CD4-positive, alpha-beta memory T cell (primary cell): ENCODE data around the gene TSHZ2. TPM values are rescaled to one million over a fixed set of nuclear protein-coding genes. Genes with fewer than 3 reads are reported as not detected.

Source experiments
- CTCF ChIA-PET: fragments of 350-600 bp; sonication (Branson Sonifier 250); formaldehyde crosslinking; loops from one replicate; lab custom pipeline; 2021; ENCODE audit warnings: inconsistent platforms; ENCODE audit not compliant: partially characterized antibody; lab: Charles Lee
- POLR2A ChIA-PET: fragments of 350-600 bp; sonication (Branson Sonifier 250); formaldehyde crosslinking; loops from one replicate; lab custom pipeline; 2021; ENCODE audit not compliant: partially characterized antibody; lab: Charles Lee
- DNase-seq, 5 donors: peaks; one replicate each; pipeline versions ENCODE4 v3.0.0 to v3.0.0-alpha.2; 2020 to 2022; ENCODE audit warnings: mixed read lengths in 1 of 5
- H3K27ac ChIP-seq: one replicate; pipeline ENCODE4 v1.7.0; 2013; ENCODE audit warnings: low read depth, low read length
- H3K27me3 ChIP-seq: 2 replicates; pipeline ENCODE4 v1.7.0; 2013; ENCODE audit warnings: mild to moderate bottlenecking, low read length, moderate library complexity; ENCODE audit not compliant: insufficient read depth
- H3K36me3 ChIP-seq: 2 replicates; pipeline ENCODE4 v1.7.0; 2013; ENCODE audit warnings: mild to moderate bottlenecking, low read length, moderate library complexity; ENCODE audit not compliant: insufficient read depth
- H3K4me1 ChIP-seq: 2 replicates; pipeline ENCODE4 v1.7.0; 2013; ENCODE audit warnings: mild to moderate bottlenecking, low read length, moderate library complexity; ENCODE audit not compliant: insufficient read depth
- H3K4me3 ChIP-seq, 2 donors: one replicate each; pipeline ENCODE4 v1.7.0; 2013; ENCODE audit warnings: low read length in 2 of 2, mild to moderate bottlenecking in 1 of 2
- H3K9me3 ChIP-seq, 2 donors: one replicate each; pipeline ENCODE4 v1.7.0; 2013; ENCODE audit warnings: low read length in 2 of 2, control low read depth in 1 of 2; ENCODE audit not compliant: control insufficient read depth in 1 of 2
- H3K27ac Mint-ChIP-seq, 7 donors: one replicate each; pipeline ENCODE4 v1.8.0; 2020 to 2021; ENCODE audit warnings: mixed read lengths in 7 of 7, mild to moderate bottlenecking in 6 of 7, inconsistent platforms in 3 of 7, moderate library complexity in 3 of 7
- H3K27me3 Mint-ChIP-seq, 2 donors: one replicate each; pipeline ENCODE4 v1.8.0; 2020 to 2021; ENCODE audit warnings: mixed read lengths in 2 of 2
- H3K36me3 Mint-ChIP-seq, 2 donors: one replicate each; pipeline ENCODE4 v1.8.0; 2020 to 2021; ENCODE audit warnings: mixed read lengths in 2 of 2, inconsistent platforms in 1 of 2, mild to moderate bottlenecking in 1 of 2
- H3K4me1 Mint-ChIP-seq, 4 donors: one replicate each; pipeline ENCODE4 v1.8.0; 2020 to 2021; ENCODE audit warnings: mixed read lengths in 4 of 4, mild to moderate bottlenecking in 1 of 4
- H3K4me3 Mint-ChIP-seq, 8 donors: one replicate each; pipeline ENCODE4 v1.8.0; 2020 to 2021; ENCODE audit warnings: mixed read lengths in 8 of 8, mild to moderate bottlenecking in 7 of 8, moderate library complexity in 6 of 8, inconsistent platforms in 3 of 8
- H3K9me3 Mint-ChIP-seq, 8 donors: one replicate each; pipeline ENCODE4 v1.8.0; 2020 to 2021; ENCODE audit warnings: mixed read lengths in 8 of 8, mild to moderate bottlenecking in 5 of 8, inconsistent platforms in 3 of 8, moderate library complexity in 1 of 8
- intact Hi-C: fragments of 100-400 bp; cut with micrococcal nuclease; formaldehyde crosslinking; loops from one replicate; pipeline ENCODE4 v1.15.1; 2023
- polyA plus RNA-seq, 2 donors: library from polyadenylated mRNA; unstranded; fragments of 300-500 nt; fragmentation: Illumina TruSeq; gene quantifications; one replicate each; pipeline ENCODE4 v1.2.3, GENCODE V29; 2021
- total RNA-seq, 2 experiments: library from RNA; stranded (reverse); gene quantifications; one replicate each; pipeline ENCODE4 v1.2.3, GENCODE V29; 2021

Gene TSHZ2
- total and polyA plus RNA-seq, 4 experiments from 2014 or later = 2.3 to 31.8 (median 17.1) TPM

DNA sequence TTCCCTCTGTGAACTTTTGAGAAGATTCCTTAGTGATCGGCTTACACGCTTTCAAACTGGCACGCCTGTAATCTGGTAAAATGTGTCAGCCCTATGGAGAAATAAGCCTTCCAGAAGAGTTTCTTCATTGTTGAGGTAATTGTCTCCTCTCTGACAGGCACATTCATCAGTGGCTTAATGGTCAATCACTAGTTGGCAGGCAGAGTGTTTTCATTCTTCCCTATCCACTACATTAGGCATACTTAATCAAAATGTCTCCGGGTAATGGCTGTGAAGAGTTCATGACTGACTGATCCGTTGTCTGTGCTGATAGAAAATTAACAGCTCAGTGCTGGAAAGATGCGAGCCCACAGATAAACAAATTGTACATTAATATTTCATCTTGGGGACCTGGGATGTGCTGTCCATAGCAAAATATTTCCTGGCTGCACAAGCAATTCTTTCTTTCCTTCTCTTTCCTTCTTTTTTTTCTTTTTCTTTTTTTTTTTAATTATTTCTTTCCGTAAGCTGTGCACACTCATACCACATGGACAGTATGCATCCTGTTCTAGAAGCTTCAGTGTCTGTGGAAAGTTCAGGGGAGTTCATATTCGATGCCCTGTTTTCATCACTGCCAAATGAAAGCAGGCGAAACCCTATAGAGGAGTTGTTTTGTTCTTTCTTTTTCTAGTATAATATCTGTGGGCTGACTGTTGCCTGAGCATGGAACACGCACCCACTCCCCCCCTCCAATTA is 31.4 kb downstream of the TSHZ2 start:
- CTCF ChIA-PET = interaction anchor here (0.8 to 3.3 kb wide), 2 partner anchors 28 to 57 kb away, joined by 3 to 21 read pairs; no protein-coding TSS in a partner anchor

DNA sequence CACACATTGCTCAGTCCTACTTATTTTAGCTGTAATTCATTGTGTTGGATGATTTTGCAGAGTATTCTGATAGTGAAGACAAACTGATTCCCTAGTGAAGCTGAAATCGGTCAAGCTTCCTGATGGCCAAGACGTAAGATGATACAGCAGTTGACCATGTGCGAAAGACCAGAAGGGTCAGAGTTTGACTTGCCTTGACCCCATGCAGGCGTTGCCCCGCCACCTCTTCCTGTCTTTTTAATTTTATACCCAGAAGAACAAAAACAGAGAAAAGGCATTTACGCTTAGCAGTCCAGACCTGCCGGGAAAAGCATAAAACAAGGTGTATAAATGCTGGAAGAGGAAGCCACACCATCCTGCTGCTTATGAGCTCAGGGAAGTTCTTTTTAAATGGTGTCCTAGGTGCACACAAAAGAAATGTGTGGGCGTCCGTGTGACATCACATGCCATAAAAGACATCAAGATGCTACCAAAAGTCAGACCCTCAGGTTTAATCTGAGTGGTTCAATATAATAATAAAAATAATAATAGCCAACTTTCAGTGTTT is 32.2 kb downstream of the TSHZ2 start:
- ChIA-PET POLR2A (no interaction called here), CTCF (interaction anchor here (0.8 kb wide), 1 partner anchor 56 kb away, joined by 3 read pairs; no protein-coding TSS in a partner anchor)
- H3K27me3 ChIP-seq = no peaks in the 10 kb centered on the region
- no peaks in the 10 kb centered on the region for H3K9me3 ChIP-seq
- Mint-ChIP-seq H3K4me3 (peak overlapping the region in 1 of 8 donors; percentile 56), H3K4me1 (peaks cover 22 to 46% (median 44%) of the 10 kb centered on the region in 4 donors), H3K27me3 (peaks cover 2 to 5% of the 10 kb centered on the region in 2 donors), H3K27ac (peak overlapping the region; percentile 54 to 92 (median 88)), H3K36me3 (no peaks in the 10 kb centered on the region), H3K9me3 (peaks cover 0 to 3% (median 0%) of the 10 kb centered on the region in 8 donors)
- H3K36me3 ChIP-seq = no peaks in the 10 kb centered on the region
- H3K27ac ChIP-seq = no peak overlapping the region
- DNase-seq = no peak
- H3K4me1 ChIP-seq = peaks cover 48% of the 10 kb centered on the region
- intact Hi-C loops = loop anchor here (10.0 kb wide), 1 partner anchor 600 kb away; no protein-coding TSS in a partner anchor
- no peak overlapping the region for H3K4me3 ChIP-seq

More for the DNA sequence above, 31.4 kb downstream of the TSHZ2 start:
- Mint-ChIP-seq H3K4me3 (peak overlapping the region in 3 of 8 donors; percentile 25 to 56 (median 35)), H3K9me3 (peaks cover 0 to 3% (median 0%) of the 10 kb centered on the region in 8 donors), H3K4me1 (peaks cover 22 to 49% (median 46%) of the 10 kb centered on the region in 4 donors), H3K27ac (peak overlapping the region; percentile 54 to 92 (median 88)), H3K27me3 (peaks cover 2 to 5% of the 10 kb centered on the region in 2 donors), H3K36me3 (no peaks in the 10 kb centered on the region)
- no peak for DNase-seq
- H3K27me3 ChIP-seq = no peaks in the 10 kb centered on the region
- no peak overlapping the region for H3K27ac ChIP-seq
- no peaks in the 10 kb centered on the region for H3K36me3 ChIP-seq
- no peak overlapping the region for H3K4me3 ChIP-seq
- peaks cover 48% of the 10 kb centered on the region for H3K4me1 ChIP-seq
- no peaks in the 10 kb centered on the region for H3K9me3 ChIP-seq
- POLR2A ChIA-PET = interaction anchor here (3.1 kb wide), 1 partner anchor 32 kb away, joined by 13 read pairs; no protein-coding TSS in a partner anchor
- intact Hi-C loops = loop anchor here (10.0 kb wide), 1 partner anchor 599 kb away; no protein-coding TSS in a partner anchor

DNA sequence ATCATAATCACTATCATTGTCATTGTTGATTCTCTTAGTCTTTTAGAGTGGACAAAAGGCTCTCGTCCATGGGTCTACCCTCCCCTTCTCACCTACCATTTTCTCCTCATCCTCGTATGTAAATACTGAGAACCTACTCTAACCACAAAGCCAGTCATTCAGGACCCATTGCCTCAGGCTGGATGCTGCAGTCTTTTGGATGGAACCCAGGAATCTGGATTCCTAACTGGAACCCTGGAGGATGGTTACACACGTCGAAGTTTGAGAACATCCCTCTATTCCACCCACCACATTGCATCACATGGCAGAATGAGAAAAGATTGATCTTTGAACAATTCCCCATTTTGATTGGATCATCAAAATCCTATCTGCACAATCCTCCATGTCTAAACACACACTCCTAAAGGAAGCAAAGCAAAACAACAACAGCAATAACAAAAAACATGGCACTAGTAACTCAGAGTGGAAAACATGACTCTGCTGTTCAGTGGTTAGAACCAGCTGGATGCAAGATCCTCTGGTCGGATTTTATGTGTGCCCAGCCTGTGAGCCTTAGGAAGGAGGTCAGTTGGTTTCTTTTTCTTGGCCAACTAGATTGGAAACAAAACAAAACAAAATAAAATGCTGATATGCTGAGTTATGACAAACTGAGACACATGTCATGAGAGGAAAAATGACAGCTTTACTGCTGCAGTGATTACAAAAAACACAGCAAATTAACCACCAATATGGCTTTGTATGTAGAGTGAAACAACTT is 38.0 kb downstream of the TSHZ2 start:
- no peak for DNase-seq
- peaks cover 6% of the 10 kb centered on the region for H3K4me1 ChIP-seq
- Mint-ChIP-seq H3K4me3 (no peak overlapping the region), H3K27ac (no peak overlapping the region), H3K4me1 (peaks cover 0 to 18% (median 10%) of the 10 kb centered on the region in 4 donors), H3K9me3 (peaks cover 2 to 14% (median 9%) of the 10 kb centered on the region in 8 donors), H3K36me3 (peaks cover 3 to 18% of the 10 kb centered on the region in 2 donors), H3K27me3 (peaks cover 2 to 11% of the 10 kb centered on the region in 2 donors)
- H3K36me3 ChIP-seq = no peaks in the 10 kb centered on the region
- no peaks in the 10 kb centered on the region for H3K27me3 ChIP-seq
- no peak overlapping the region for H3K27ac ChIP-seq
- ChIA-PET POLR2A (no interaction called here), CTCF (interaction anchor here (0.6 kb wide), 1 partner anchor 145 kb away, joined by 3 read pairs; no protein-coding TSS in a partner anchor)
- no peaks in the 10 kb centered on the region for H3K9me3 ChIP-seq
- intact Hi-C loops = loop anchor here (10.0 kb wide), 1 partner anchor 605 kb away; no protein-coding TSS in a partner anchor
- H3K4me3 ChIP-seq = no peak overlapping the region

GRCh38 chr20:53011640-53012039 is 39.5 kb downstream of the TSHZ2 start:
- Mint-ChIP-seq H3K36me3 (peaks cover 3 to 18% of the 10 kb centered on the region in 2 donors), H3K9me3 (peaks cover 2 to 16% (median 10%) of the 10 kb centered on the region in 8 donors), H3K4me1 (peaks cover 0 to 15% (median 5%) of the 10 kb centered on the region in 4 donors), H3K27ac (no peak overlapping the region), H3K27me3 (peaks cover 2 to 7% of the 10 kb centered on the region in 2 donors), H3K4me3 (no peak overlapping the region)
- ChIA-PET POLR2A (no interaction called here), CTCF (no interaction called here)
- no peaks in the 10 kb centered on the region for H3K36me3 ChIP-seq
- DNase-seq = no peak
- H3K4me1 ChIP-seq = peaks cover 6% of the 10 kb centered on the region
- H3K9me3 ChIP-seq = no peaks in the 10 kb centered on the region
- no peak overlapping the region for H3K27ac ChIP-seq
- no peaks in the 10 kb centered on the region for H3K27me3 ChIP-seq
- no peak overlapping the region for H3K4me3 ChIP-seq
- intact Hi-C loops = no loop called here

DNA sequence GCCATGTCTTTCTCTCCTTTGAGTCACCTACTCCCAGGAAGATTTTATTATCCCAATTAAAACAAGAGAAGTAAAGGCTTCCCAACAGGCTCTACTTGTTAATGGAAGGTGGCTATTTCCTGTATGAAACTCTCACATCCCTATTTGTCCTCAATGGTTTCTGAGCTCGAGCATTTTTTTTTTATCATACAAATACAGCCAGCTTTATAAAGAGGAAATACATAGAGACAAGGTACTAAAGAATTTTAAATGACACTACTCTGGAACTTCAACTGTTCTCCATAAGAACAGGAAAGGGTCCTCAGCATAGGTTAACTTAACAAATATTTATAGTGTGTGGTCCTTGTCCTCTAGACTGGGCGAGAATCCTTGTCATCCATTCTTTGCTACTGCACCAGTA is 41.0 kb downstream of the TSHZ2 start:
- Mint-ChIP-seq H3K9me3 (peaks cover 2 to 15% (median 10%) of the 10 kb centered on the region in 8 donors), H3K4me1 (peaks cover 0 to 10% (median 2%) of the 10 kb centered on the region in 4 donors), H3K27me3 (peaks cover 0 to 9% of the 10 kb centered on the region in 2 donors), H3K36me3 (peaks cover 3 to 18% of the 10 kb centered on the region in 2 donors), H3K27ac (no peak overlapping the region), H3K4me3 (no peak overlapping the region)
- ChIA-PET POLR2A (interaction anchor here (1.5 kb wide), 1 partner anchor 11 kb away, joined by 6 read pairs; no protein-coding TSS in a partner anchor), CTCF (no interaction called here)
- Histone ChIP-seq H3K4me1 (no peaks in the 10 kb centered on the region), H3K4me3 (no peak overlapping the region), H3K27ac (no peak overlapping the region), H3K36me3 (no peaks in the 10 kb centered on the region), H3K9me3 (no peaks in the 10 kb centered on the region), H3K27me3 (no peaks in the 10 kb centered on the region)
- intact Hi-C loops = no loop called here
- DNase-seq = no peak

DNA sequence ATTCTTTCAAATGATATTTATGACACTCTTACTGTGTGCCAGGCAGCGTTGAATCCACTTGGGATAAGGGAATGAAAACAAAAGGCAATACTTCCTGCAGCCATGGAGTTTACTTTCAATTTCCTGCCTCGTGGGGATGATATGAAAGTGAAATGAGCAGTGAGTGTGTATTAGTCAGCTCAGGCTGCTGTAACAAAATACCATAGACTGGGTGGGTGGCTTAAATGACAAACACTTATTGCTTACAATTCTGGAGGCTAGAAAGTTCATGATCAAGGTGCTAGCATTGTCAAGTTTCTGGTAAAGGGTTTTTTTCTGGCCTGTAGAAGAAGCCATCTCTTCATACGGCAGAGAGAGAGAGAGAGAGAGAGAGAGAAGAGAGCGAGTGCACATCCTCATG is 41.7 kb downstream of the TSHZ2 start:
- Mint-ChIP-seq H3K27me3 (peaks cover 0 to 9% of the 10 kb centered on the region in 2 donors), H3K9me3 (peaks cover 2 to 15% (median 10%) of the 10 kb centered on the region in 8 donors), H3K4me3 (no peak overlapping the region), H3K4me1 (peaks cover 0 to 13% (median 2%) of the 10 kb centered on the region in 4 donors), H3K36me3 (peaks cover 3 to 18% of the 10 kb centered on the region in 2 donors), H3K27ac (no peak overlapping the region)
- H3K27me3 ChIP-seq = no peaks in the 10 kb centered on the region
- no peak overlapping the region for H3K27ac ChIP-seq
- ChIA-PET POLR2A (interaction anchor here (1.5 kb wide), 1 partner anchor 12 kb away, joined by 6 read pairs; no protein-coding TSS in a partner anchor), CTCF (no interaction called here)
- no peaks in the 10 kb centered on the region for H3K36me3 ChIP-seq
- DNase-seq = no peak
- H3K9me3 ChIP-seq = no peaks in the 10 kb centered on the region
- intact Hi-C loops = no loop called here
- no peak overlapping the region for H3K4me3 ChIP-seq
- H3K4me1 ChIP-seq = no peaks in the 10 kb centered on the region
